Neural cell (in vitro differentiated cells): ENCODE measurements around the gene ESYT2. TPM values are rescaled to one million over a fixed set of nuclear protein-coding genes. Genes with fewer than 3 reads are reported as not detected.

ENCODE experiments used
- H2AFZ ChIP-seq: fragments of 200-600, 300-800 bp; sonication (generic), shearing (Covaris generic); 2 replicates; pipeline ENCODE4 v1.6.0; 2014; ENCODE audit warnings: low read depth, mild to moderate bottlenecking, antibody characterized with exemption, low read length, moderate library complexity
- H3F3A ChIP-seq: fragments of 200-600 bp; shearing (Covaris generic); 2 replicates; pipeline ENCODE4 v1.6.1; 2016; ENCODE audit warnings: mild to moderate bottlenecking, moderate library complexity, mixed read lengths, antibody characterized with exemption, low read length; ENCODE audit not compliant: insufficient read depth, poor library complexity, severe bottlenecking
- H3K27ac ChIP-seq: fragments of 200-600, 300-800 bp; sonication (generic), shearing (Covaris generic); 2 replicates; pipeline ENCODE4 v1.5.1; 2014; ENCODE audit warnings: mild to moderate bottlenecking, low read length, moderate library complexity
- H3K27me3 ChIP-seq: fragments of 300-800, 200-600 bp; sonication (generic), shearing (Covaris generic); 2 replicates; pipeline ENCODE4 v1.6.0; 2014; ENCODE audit warnings: mild to moderate bottlenecking, low read depth, low read length, moderate library complexity; ENCODE audit not compliant: insufficient read depth
- H3K36me3 ChIP-seq: fragments of 300-800, 200-600 bp; sonication (generic), shearing (Covaris generic); 2 replicates; pipeline ENCODE4 v1.5.1; 2014; ENCODE audit warnings: mild to moderate bottlenecking, antibody characterized with exemption, low read length, moderate library complexity; ENCODE audit not compliant: insufficient read depth
- H3K4me2 ChIP-seq: fragments of 300-800, 200-600 bp; sonication (generic), shearing (Covaris generic); 2 replicates; pipeline ENCODE4 v1.6.0; 2014; ENCODE audit warnings: mild to moderate bottlenecking, low read length
- H3K4me3 ChIP-seq: fragments of 300-800, 200-600 bp; sonication (generic), shearing (Covaris generic); 2 replicates; pipeline ENCODE4 v1.5.1; 2014; ENCODE audit warnings: mild to moderate bottlenecking, low read length, moderate library complexity
- H3K79me2 ChIP-seq: fragments of 200-600 bp; shearing (Covaris generic); replicated peaks from 2 replicates; pipeline ENCODE4 v1.6.0; 2014; ENCODE audit warnings: mild to moderate bottlenecking, low read length, moderate library complexity; ENCODE audit not compliant: insufficient read depth
- H3K9ac ChIP-seq: fragments of 300-800, 200-600 bp; sonication (generic), shearing (Covaris generic); 2 replicates; pipeline ENCODE4 v1.6.1; 2016; ENCODE audit warnings: mild to moderate bottlenecking, low read length, mixed read lengths
- H3K9me2 ChIP-seq: fragments of 200-600 bp; shearing (Covaris generic); 2 replicates; pipeline ENCODE4 v1.6.1; 2016; ENCODE audit warnings: mild to moderate bottlenecking, low read length, mixed read lengths; ENCODE audit not compliant: insufficient read depth
- H3K9me3 ChIP-seq: fragments of 200-600, 300-800 bp; sonication (generic), shearing (Covaris generic); 2 replicates; pipeline ENCODE4 v1.6.1; 2016; ENCODE audit warnings: mild to moderate bottlenecking, mixed run types, low read length, moderate library complexity, mixed read lengths
- H4K20me1 ChIP-seq: fragments of 200-600 bp; shearing (Covaris generic); 2 replicates; pipeline ENCODE4 v1.6.1; 2016; ENCODE audit warnings: mild to moderate bottlenecking, mixed run types; ENCODE audit not compliant: insufficient read depth
- EP300 ChIP-seq: fragments of 450-650 bp; conservative IDR thresholded peaks from 2 replicates; pipeline ENCODE4 v1.6.1; 2014; ENCODE audit warnings: antibody characterized with exemption, mild to moderate bottlenecking, moderate library complexity; ENCODE audit not compliant: poor library complexity, severe bottlenecking
- POLR2AphosphoS5 ChIP-seq: IDR thresholded peaks from 2 replicates; pipeline ENCODE4 v1.6.1; 2012
- RAD21 ChIP-seq: fragments of 450-650 bp; conservative IDR thresholded peaks from 2 replicates; pipeline ENCODE4 v1.6.1; 2014; ENCODE audit warnings: antibody characterized with exemption, mild to moderate bottlenecking, moderate library complexity
- SMC3 ChIP-seq: fragments of 450-650 bp; conservative IDR thresholded peaks from 2 replicates; pipeline ENCODE4 v1.6.1; 2014; ENCODE audit warnings: antibody characterized with exemption, mild to moderate bottlenecking, moderate library complexity; ENCODE audit not compliant: poor library complexity
- TAF1 ChIP-seq: IDR thresholded peaks from 2 replicates; pipeline ENCODE4 v1.6.1; 2012; ENCODE audit warnings: low read depth
- polyA plus RNA-seq: library from polyadenylated mRNA; depleted of rRNA; stranded (reverse); fragments of >200 nt; gene quantifications from 2 replicates; pipeline ENCODE4 v1.2.3, GENCODE V29; 2014
- TF ChIP-seq, protein P1 (sequence below): IDR thresholded peaks from 2 replicates; pipeline ENCODE4 v1.6.1; 2012; ENCODE audit warnings: borderline replicate concordance
- TF ChIP-seq, protein P2 (sequence below): fragments of 450-650 bp; IDR thresholded peaks from 2 replicates; pipeline ENCODE4 v1.5.1; 2014; ENCODE audit warnings: antibody characterized with exemption, mild to moderate bottlenecking, moderate library complexity; ENCODE audit not compliant: poor library complexity, severe bottlenecking

Gene ESYT2
- polyA plus RNA-seq, 1 donor from 2014 or later = 23.8 TPM

DNA sequence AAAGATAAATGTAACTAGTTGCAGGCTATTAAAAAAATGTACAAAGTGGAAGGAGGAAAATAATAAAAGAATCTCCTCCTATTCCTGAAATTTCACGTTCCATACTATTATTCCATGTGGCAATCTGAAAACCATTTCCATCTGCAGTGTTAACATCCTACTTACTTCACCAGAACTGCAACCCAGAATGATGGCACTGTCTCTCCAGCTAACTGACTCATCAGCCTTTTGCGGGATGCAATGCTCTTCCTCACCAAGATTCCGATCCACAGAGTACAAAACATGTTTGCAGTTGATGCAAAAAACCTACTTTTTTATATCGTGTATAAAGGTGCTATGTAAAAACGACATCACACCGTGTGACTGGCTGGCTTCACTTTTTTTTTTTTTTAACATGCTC, 50.8 kb downstream of the ESYT2 start:
- TF ChIP-seq SMC3 (no peak), EP300 (no peak), RAD21 (no peak), POLR2AphosphoS5 (no peak), TAF1 (no peak)
- TF ChIP-seq, protein P1, sequence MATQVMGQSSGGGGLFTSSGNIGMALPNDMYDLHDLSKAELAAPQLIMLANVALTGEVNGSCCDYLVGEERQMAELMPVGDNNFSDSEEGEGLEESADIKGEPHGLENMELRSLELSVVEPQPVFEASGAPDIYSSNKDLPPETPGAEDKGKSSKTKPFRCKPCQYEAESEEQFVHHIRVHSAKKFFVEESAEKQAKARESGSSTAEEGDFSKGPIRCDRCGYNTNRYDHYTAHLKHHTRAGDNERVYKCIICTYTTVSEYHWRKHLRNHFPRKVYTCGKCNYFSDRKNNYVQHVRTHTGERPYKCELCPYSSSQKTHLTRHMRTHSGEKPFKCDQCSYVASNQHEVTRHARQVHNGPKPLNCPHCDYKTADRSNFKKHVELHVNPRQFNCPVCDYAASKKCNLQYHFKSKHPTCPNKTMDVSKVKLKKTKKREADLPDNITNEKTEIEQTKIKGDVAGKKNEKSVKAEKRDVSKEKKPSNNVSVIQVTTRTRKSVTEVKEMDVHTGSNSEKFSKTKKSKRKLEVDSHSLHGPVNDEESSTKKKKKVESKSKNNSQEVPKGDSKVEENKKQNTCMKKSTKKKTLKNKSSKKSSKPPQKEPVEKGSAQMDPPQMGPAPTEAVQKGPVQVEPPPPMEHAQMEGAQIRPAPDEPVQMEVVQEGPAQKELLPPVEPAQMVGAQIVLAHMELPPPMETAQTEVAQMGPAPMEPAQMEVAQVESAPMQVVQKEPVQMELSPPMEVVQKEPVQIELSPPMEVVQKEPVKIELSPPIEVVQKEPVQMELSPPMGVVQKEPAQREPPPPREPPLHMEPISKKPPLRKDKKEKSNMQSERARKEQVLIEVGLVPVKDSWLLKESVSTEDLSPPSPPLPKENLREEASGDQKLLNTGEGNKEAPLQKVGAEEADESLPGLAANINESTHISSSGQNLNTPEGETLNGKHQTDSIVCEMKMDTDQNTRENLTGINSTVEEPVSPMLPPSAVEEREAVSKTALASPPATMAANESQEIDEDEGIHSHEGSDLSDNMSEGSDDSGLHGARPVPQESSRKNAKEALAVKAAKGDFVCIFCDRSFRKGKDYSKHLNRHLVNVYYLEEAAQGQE = no peak
- TF ChIP-seq, protein P2, sequence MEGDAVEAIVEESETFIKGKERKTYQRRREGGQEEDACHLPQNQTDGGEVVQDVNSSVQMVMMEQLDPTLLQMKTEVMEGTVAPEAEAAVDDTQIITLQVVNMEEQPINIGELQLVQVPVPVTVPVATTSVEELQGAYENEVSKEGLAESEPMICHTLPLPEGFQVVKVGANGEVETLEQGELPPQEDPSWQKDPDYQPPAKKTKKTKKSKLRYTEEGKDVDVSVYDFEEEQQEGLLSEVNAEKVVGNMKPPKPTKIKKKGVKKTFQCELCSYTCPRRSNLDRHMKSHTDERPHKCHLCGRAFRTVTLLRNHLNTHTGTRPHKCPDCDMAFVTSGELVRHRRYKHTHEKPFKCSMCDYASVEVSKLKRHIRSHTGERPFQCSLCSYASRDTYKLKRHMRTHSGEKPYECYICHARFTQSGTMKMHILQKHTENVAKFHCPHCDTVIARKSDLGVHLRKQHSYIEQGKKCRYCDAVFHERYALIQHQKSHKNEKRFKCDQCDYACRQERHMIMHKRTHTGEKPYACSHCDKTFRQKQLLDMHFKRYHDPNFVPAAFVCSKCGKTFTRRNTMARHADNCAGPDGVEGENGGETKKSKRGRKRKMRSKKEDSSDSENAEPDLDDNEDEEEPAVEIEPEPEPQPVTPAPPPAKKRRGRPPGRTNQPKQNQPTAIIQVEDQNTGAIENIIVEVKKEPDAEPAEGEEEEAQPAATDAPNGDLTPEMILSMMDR = no peak
- no peak overlapping the region for H3K4me3 ChIP-seq
- no peaks in the 10 kb centered on the region for H3K9me2 ChIP-seq
- no peak overlapping the region for H2AFZ ChIP-seq
- no peaks in the 10 kb centered on the region for H3K9me3 ChIP-seq
- H3K9ac ChIP-seq = no peak overlapping the region
- H3K27me3 ChIP-seq = no peaks in the 10 kb centered on the region
- H4K20me1 ChIP-seq = no peaks in the 10 kb centered on the region
- no peak overlapping the region for H3K27ac ChIP-seq
- no peaks in the 10 kb centered on the region for H3K79me2 ChIP-seq
- no peaks in the 10 kb centered on the region for H3F3A ChIP-seq
- H3K36me3 ChIP-seq = peaks cover 19% of the 10 kb centered on the region
- no peak overlapping the region for H3K4me2 ChIP-seq

DNA sequence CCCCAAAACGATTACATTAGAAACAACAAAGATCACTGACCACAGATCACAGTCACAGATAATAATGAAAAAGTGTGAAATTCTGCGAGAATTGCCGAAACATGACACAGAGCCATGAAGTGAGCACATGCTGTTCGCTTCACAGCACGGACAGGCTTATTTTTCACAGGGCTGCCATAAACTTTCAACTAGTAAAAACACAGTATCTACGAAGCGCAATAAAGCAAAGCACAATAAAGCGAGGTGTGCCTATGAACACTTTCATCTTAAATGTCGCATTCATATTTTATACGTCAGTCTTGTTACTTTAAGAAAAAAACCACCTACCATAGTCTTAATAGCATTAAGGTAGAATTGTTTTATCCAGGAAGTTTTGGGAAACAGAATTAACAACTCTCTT, 51.5 kb downstream of the ESYT2 start:
- no peak overlapping the region for H3K4me2 ChIP-seq
- H3K9me2 ChIP-seq = no peaks in the 10 kb centered on the region
- no peaks in the 10 kb centered on the region for H3K9me3 ChIP-seq
- TF ChIP-seq TAF1 (no peak), RAD21 (no peak), POLR2AphosphoS5 (no peak)
- H3K27ac ChIP-seq = no peak overlapping the region
- H3F3A ChIP-seq = no peaks in the 10 kb centered on the region
- H3K9ac ChIP-seq = no peak overlapping the region
- peaks cover 19% of the 10 kb centered on the region for H3K36me3 ChIP-seq
- no peaks in the 10 kb centered on the region for H3K79me2 ChIP-seq
- H2AFZ ChIP-seq = no peak overlapping the region
- H4K20me1 ChIP-seq = no peaks in the 10 kb centered on the region
- H3K4me3 ChIP-seq = no peak overlapping the region
- no peaks in the 10 kb centered on the region for H3K27me3 ChIP-seq

DNA sequence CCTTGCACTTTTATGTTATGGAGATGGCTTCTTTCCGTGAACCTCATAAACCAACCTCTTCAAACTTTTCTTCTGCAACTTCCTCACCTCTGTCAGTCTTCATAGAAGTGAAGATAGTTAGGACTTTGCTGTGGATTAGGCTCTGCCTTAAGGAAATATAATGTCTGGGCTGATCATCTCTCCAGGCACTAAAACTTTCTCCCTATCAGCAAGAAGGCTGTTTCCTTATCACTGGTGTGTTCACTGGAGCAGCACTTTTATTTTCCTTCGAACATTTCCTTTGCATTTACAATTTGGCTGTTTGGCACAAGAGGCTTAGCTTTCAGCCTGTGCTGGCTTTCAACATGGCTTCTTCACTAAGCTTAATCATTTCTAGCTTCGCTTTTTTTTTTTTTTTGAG, 52.8 kb downstream of the ESYT2 start:
- H3F3A ChIP-seq = no peaks in the 10 kb centered on the region
- H3K36me3 ChIP-seq = peaks cover 11% of the 10 kb centered on the region
- H3K4me3 ChIP-seq = no peak overlapping the region
- no peaks in the 10 kb centered on the region for H3K9me3 ChIP-seq
- TF ChIP-seq, protein P1 = no peak
- no peaks in the 10 kb centered on the region for H3K27me3 ChIP-seq
- H3K9ac ChIP-seq = no peak overlapping the region
- no peaks in the 10 kb centered on the region for H3K9me2 ChIP-seq
- no peak overlapping the region for H3K27ac ChIP-seq
- H4K20me1 ChIP-seq = no peaks in the 10 kb centered on the region
- H3K4me2 ChIP-seq = no peak overlapping the region
- H2AFZ ChIP-seq = no peak overlapping the region
- no peaks in the 10 kb centered on the region for H3K79me2 ChIP-seq
